Mammary epithelial cell (primary cell): ENCODE measurements around the gene PTGDR2.

Source experiments
- EZH2 ChIP-seq: IDR thresholded peaks from 2 replicates; pipeline ENCODE4 v1.6.1; 2012; ENCODE audit warnings: low read length, inconsistent platforms, borderline replicate concordance
- TF ChIP-seq, protein P1 (sequence below), 2 donors: IDR thresholded peaks in 1 of 2; conservative IDR thresholded peaks in 1 of 2; 2 replicates each; pipeline ENCODE4 v1.5.1; 2011 to 2012; ENCODE audit warnings: inconsistent platforms in 2 of 2, low read length in 2 of 2, mild to moderate bottlenecking in 2 of 2, control low read depth in 1 of 2, low read depth in 1 of 2; ENCODE audit not compliant: insufficient read depth in 1 of 2; ENCODE audit errors: extremely low read depth in 1 of 2

DNA sequence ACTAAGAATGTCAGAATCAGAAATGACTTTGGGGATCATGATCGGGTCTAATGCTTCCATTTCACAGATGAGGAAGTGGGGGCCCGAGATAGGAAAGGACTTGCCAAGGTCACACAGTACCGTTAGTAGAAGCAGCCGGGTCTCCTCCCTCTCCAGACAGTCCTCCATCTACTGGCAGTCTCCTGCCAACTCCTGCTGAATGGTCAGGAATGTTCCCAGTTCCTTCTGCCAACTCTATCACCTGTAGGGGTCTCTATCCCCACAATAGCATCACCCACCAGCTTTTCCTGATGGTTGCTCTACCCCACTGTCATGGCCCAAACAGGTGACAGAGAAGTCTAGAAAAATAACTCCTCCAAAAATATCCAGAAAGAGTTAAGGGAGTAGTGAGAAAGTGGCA lies 37.7 kb downstream of the PTGDR2 start:
- no peak for TF ChIP-seq EZH2
- TF ChIP-seq, protein P1, sequence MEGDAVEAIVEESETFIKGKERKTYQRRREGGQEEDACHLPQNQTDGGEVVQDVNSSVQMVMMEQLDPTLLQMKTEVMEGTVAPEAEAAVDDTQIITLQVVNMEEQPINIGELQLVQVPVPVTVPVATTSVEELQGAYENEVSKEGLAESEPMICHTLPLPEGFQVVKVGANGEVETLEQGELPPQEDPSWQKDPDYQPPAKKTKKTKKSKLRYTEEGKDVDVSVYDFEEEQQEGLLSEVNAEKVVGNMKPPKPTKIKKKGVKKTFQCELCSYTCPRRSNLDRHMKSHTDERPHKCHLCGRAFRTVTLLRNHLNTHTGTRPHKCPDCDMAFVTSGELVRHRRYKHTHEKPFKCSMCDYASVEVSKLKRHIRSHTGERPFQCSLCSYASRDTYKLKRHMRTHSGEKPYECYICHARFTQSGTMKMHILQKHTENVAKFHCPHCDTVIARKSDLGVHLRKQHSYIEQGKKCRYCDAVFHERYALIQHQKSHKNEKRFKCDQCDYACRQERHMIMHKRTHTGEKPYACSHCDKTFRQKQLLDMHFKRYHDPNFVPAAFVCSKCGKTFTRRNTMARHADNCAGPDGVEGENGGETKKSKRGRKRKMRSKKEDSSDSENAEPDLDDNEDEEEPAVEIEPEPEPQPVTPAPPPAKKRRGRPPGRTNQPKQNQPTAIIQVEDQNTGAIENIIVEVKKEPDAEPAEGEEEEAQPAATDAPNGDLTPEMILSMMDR (conservative IDR thresholded peaks at IDR 0.05 in 1 of 2, IDR thresholded peaks at IDR 0.05 in 1 of 2; ENCODE audit: extremely low read depth in 1 of 2, insufficient read depth in 1 of 2, low read depth in 1 of 2, low read length in 2 of 2): no peak
